RWPE2 (cell line): ENCODE results near the gene RPL18A.

Experiments used
- ATAC-seq: fragments of 200-7000 bp; cut with Tn5 transposase; 3 replicates; pipeline ENCODE4 v1.9.1; 2021; ENCODE audit warnings: low read depth
- DNase-seq: peaks from one replicate; pipeline ENCODE4 v3.0.0-alpha.2; 2020; ENCODE audit warnings: low spot score
- H3K27ac ChIP-seq: fragments of 450-650 bp; 2 replicates; pipeline ENCODE4 v1.5.1; 2017; ENCODE audit warnings: mild to moderate bottlenecking; ENCODE audit not compliant: poor library complexity, severe bottlenecking
- H3K27me3 ChIP-seq: fragments of 250-450 bp; sonication (Bioruptor Pico); 2 replicates; pipeline ENCODE4 v1.5.1; 2021; ENCODE audit warnings: mild to moderate bottlenecking, moderate library complexity; ENCODE audit not compliant: insufficient read depth, poor library complexity, severe bottlenecking
- H3K36me3 ChIP-seq: fragments of 250-450 bp; sonication (Bioruptor Pico); 2 replicates; pipeline ENCODE4 v1.5.1; 2020; ENCODE audit warnings: low read depth, mild to moderate bottlenecking, moderate library complexity
- H3K4me1 ChIP-seq: fragments of 250-450 bp; sonication (Bioruptor Pico); 2 replicates; pipeline ENCODE4 v1.5.1; 2021; ENCODE audit warnings: mild to moderate bottlenecking, moderate library complexity; ENCODE audit not compliant: insufficient read depth, poor library complexity, severe bottlenecking
- H3K4me3 ChIP-seq: fragments of 250-450 bp; sonication (Bioruptor Pico); 2 replicates; pipeline ENCODE4 v1.5.1; 2021; ENCODE audit warnings: mild to moderate bottlenecking, moderate library complexity; ENCODE audit not compliant: severe bottlenecking
- H3K9me3 ChIP-seq: fragments of 250-450 bp; sonication (Bioruptor Pico); 2 replicates; pipeline ENCODE4 v1.5.1; 2021; ENCODE audit warnings: mild to moderate bottlenecking, moderate library complexity; ENCODE audit not compliant: severe bottlenecking
- TF ChIP-seq, protein P1 (sequence below): fragments of 450-650 bp; IDR thresholded peaks from one replicate; pipeline ENCODE4 v1.5.1; 2017; ENCODE audit warnings: mild to moderate bottlenecking, moderate library complexity; ENCODE audit not compliant: poor library complexity, severe bottlenecking

The RPL18A gene

DNA sequence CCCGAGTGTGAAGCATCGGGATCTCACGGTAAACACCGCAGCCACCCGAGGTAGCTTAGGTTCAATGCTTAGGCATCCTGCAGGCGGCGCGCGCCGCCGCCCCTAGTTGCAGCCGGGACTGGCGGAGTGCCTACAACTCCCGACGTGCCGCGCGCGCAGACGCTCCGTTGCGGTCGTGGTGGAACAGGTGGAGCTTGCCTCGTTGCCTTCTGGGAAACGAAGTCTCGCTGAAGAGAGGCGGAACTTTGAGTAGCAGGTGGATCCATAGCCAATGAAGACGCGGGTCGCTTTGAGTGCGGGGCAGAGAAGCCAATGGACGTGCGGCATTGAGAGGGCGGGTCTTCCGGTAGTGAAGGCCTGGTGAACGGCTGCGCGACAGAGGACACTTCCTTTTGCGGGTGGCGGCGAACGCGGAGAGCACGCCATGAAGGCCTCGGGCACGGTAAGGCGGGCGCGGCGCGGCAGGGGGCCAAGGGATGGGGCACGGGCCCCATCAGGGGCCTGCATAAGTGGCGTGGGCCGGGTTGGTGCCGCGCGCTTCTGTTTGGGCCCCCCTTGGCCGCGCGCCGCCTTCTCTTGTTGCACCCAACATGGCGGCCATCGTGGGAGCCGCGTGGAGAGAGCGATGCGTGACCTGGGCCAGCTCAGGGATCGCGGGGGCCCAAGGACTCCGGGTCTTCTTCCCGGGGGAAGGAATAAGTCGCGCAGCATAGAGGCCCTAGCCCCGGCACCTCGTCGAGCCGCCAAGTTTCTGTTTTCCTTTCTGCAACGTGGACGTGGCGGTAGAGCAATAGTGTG is at the start of gene RPL18A:
TSS of gene RPL18A (plus strand) at position 378 of the 798 bp plus-strand sequence. CDS start at position 425, 47 bp downstream.
- TF ChIP-seq, protein P1, sequence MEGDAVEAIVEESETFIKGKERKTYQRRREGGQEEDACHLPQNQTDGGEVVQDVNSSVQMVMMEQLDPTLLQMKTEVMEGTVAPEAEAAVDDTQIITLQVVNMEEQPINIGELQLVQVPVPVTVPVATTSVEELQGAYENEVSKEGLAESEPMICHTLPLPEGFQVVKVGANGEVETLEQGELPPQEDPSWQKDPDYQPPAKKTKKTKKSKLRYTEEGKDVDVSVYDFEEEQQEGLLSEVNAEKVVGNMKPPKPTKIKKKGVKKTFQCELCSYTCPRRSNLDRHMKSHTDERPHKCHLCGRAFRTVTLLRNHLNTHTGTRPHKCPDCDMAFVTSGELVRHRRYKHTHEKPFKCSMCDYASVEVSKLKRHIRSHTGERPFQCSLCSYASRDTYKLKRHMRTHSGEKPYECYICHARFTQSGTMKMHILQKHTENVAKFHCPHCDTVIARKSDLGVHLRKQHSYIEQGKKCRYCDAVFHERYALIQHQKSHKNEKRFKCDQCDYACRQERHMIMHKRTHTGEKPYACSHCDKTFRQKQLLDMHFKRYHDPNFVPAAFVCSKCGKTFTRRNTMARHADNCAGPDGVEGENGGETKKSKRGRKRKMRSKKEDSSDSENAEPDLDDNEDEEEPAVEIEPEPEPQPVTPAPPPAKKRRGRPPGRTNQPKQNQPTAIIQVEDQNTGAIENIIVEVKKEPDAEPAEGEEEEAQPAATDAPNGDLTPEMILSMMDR, result peak; percentile 97
- H3K4me1 ChIP-seq, result peaks cover 13% of the 10 kb centered on the region
- peak within 1 kb of the TSS; percentile 74 for H3K27ac ChIP-seq
- peaks cover 47% of the 10 kb centered on the region for H3K36me3 ChIP-seq
- DNase-seq, result peak; percentile 99
- peak within 1 kb of the TSS; percentile 76 for H3K4me3 ChIP-seq
- H3K27me3 ChIP-seq, result no peaks in the 10 kb centered on the region
- ATAC-seq, result peak; percentile 84
- H3K9me3 ChIP-seq, result no peaks in the 10 kb centered on the region

DNA sequence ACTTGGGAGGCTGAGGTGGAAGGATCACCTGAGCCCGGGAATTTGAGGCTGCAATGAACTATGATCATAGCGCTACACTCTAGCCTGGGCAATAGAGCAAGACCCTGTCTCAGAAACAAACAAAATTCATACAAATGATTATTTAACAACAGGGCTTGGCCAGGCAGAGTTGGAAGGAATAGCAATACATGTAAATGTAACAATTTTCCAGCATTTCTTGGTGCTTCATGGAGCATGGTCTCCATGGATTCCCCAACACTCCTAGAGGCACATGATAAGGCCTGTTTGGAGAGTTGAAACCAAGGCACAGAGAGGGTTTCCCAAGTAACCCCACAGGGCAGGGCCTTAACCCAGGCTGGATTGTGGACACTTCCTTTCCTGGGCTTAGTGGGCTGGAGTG is 48.6 kb upstream of the RPL18A start:
- peaks cover 19% of the 10 kb centered on the region for H3K36me3 ChIP-seq
- H3K9me3 ChIP-seq, result no peaks in the 10 kb centered on the region
- no peak for DNase-seq
- H3K27ac ChIP-seq, result no peak overlapping the region
- no peaks in the 10 kb centered on the region for H3K4me1 ChIP-seq
- TF ChIP-seq, protein P1, result no peak
- ATAC-seq, result no peak
- H3K27me3 ChIP-seq, result no peaks in the 10 kb centered on the region
- no peak overlapping the region for H3K4me3 ChIP-seq

DNA sequence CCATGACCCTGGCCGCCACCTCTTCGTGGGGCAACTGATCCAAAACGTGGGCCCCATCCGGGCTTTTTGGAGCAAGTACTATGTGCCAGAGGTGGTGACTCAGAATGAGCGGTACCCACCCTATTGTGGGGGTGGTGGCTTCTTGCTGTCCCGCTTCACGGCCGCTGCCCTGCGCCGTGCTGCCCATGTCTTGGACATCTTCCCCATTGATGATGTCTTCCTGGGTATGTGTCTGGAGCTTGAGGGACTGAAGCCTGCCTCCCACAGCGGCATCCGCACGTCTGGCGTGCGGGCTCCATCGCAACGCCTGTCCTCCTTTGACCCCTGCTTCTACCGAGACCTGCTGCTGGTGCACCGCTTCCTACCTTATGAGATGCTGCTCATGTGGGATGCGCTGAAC is 48.0 kb upstream of the RPL18A start:
- no peak for ATAC-seq

DNA sequence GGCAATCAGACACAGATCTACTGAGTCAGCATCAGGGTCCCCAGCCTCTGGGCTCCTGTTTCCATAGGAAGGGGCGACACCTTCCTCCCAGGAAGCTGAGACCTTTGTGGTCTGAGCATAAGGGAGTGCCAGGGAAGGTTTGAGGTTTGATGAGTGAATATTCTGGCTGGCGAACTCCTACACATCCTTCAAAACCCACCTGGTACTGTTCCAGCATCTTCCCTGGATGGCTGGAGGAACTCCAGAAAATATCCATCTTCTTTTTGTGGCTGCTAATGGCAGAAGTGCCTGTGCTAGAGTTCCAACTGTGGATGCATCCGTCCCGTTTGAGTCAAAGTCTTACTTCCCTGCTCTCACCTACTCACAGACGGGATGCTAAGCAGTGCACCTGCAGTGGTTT is 47.6 kb upstream of the RPL18A start:
- DNase-seq (no peak), ATAC-seq (no peak)
- Histone ChIP-seq H3K27me3 (no peaks in the 10 kb centered on the region), H3K27ac (no peak overlapping the region), H3K4me1 (no peaks in the 10 kb centered on the region), H3K4me3 (no peak overlapping the region), H3K9me3 (no peaks in the 10 kb centered on the region), H3K36me3 (peaks cover 19% of the 10 kb centered on the region)
- TF ChIP-seq, protein P1, result no peak

More for the DNA sequence above, 48.0 kb upstream of the RPL18A start:
- Histone ChIP-seq H3K27ac (no peak overlapping the region), H3K36me3 (peaks cover 19% of the 10 kb centered on the region), H3K4me3 (no peak overlapping the region), H3K27me3 (no peaks in the 10 kb centered on the region), H3K9me3 (no peaks in the 10 kb centered on the region), H3K4me1 (no peaks in the 10 kb centered on the region)
- DNase-seq, result no peak
- TF ChIP-seq, protein P1, result no peak
